Jurkat, Clone E6-1 (cell line): ENCODE measurements around the gene PHLDB2. TPM values are rescaled to one million over a fixed set of nuclear protein-coding genes. Genes with fewer than 3 reads are reported as not detected.
"Not testable (repeated sequence)": the region's sequence is repeated elsewhere in the genome, so short reads cannot be mapped to it uniquely, and the experiment has no call there.

Source experiments
- DNase-seq: peaks from one replicate; pipeline ENCODE4 v3.0.0-alpha.2; 2011; ENCODE audit warnings: low read depth, low spot score
- H3K4me3 ChIP-seq: 2 replicates; pipeline ENCODE4 v1.5.1; 2011; ENCODE audit warnings: mild to moderate bottlenecking, low read length, control low read depth, moderate library complexity
- polyA plus RNA-seq: library from polyadenylated mRNA; unstranded; fragments of >200 nt; gene quantifications from one replicate; pipeline ENCODE4 v1.2.1, GENCODE V29; 2012; ENCODE audit warnings: missing spikeins; ENCODE audit not compliant: insufficient read length, insufficient read depth

The PHLDB2 gene
- 4.0 TPM for polyA plus RNA-seq

- peak within 1 kb of the TSS; percentile 54 for H3K4me3 ChIP-seq
- no peak for DNase-seq
Measured at GRCh38 chr3:111859061-111859973, at the start of gene PHLDB2. Gene PHLDB2, plus strand, starts transcription at chr3:111859265. Its CDS starts 24,813 bp downstream, at chr3:111884078.

- H3K4me3 ChIP-seq, result no peak overlapping the region
- DNase-seq, result no peak
Measured at GRCh38 chr3:111810909-111811308, 48.2 kb upstream of the PHLDB2 start.

GRCh38 chr3:111811811-111812210 is 47.3 kb upstream of the PHLDB2 start:
- no peak overlapping the region for H3K4me3 ChIP-seq
- DNase-seq, result no peak

- H3K4me3 ChIP-seq, result no peak overlapping the region
- DNase-seq, result no peak
Measured at GRCh38 chr3:111812701-111813100, 46.4 kb upstream of the PHLDB2 start.

GRCh38 chr3:111813441-111813840 is 45.6 kb upstream of the PHLDB2 start:
- DNase-seq, result no peak
- H3K4me3 ChIP-seq, result no peak overlapping the region

GRCh38 chr3:111813979-111814378 is 45.1 kb upstream of the PHLDB2 start:
- DNase-seq, result no peak
- H3K4me3 ChIP-seq, result no peak overlapping the region

- DNase-seq, H3K4me3 ChIP-seq: not testable (repeated sequence)
Measured at GRCh38 chr3:111816771-111817170, 42.3 kb upstream of the PHLDB2 start.

- H3K4me3 ChIP-seq, result no peak overlapping the region
- DNase-seq, result no peak
Measured at GRCh38 chr3:111819927-111820326, 39.1 kb upstream of the PHLDB2 start.

- H3K4me3 ChIP-seq, result no peak overlapping the region
- DNase-seq, result no peak
Measured at GRCh38 chr3:111820651-111821050, 38.4 kb upstream of the PHLDB2 start.

- no peak for DNase-seq
Measured at GRCh38 chr3:111821891-111822290, 37.2 kb upstream of the PHLDB2 start.

GRCh38 chr3:111822804-111823203 is 36.3 kb upstream of the PHLDB2 start:
- H3K4me3 ChIP-seq, result no peak overlapping the region
- no peak for DNase-seq

More at GRCh38 chr3:111821891-111822290, 37.2 kb upstream of the PHLDB2 start:
- no peak overlapping the region for H3K4me3 ChIP-seq

GRCh38 chr3:111823341-111823855 is 35.7 kb upstream of the PHLDB2 start:
- DNase-seq, result no peak
- H3K4me3 ChIP-seq, result no peak overlapping the region

GRCh38 chr3:111824351-111824750 is 34.7 kb upstream of the PHLDB2 start:
- H3K4me3 ChIP-seq, result no peak overlapping the region
- no peak for DNase-seq

GRCh38 chr3:111827871-111828270 is 31.2 kb upstream of the PHLDB2 start:
- H3K4me3 ChIP-seq, result no peak overlapping the region

GRCh38 chr3:111828530-111828929 is 30.5 kb upstream of the PHLDB2 start:
- DNase-seq, result no peak
- no peak overlapping the region for H3K4me3 ChIP-seq

More at GRCh38 chr3:111827871-111828270, 31.2 kb upstream of the PHLDB2 start:
- no peak for DNase-seq

- no peak overlapping the region for H3K4me3 ChIP-seq
- DNase-seq, result no peak
Measured at GRCh38 chr3:111829023-111829422, 30.0 kb upstream of the PHLDB2 start.

- H3K4me3 ChIP-seq, result no peak overlapping the region
- DNase-seq, result peak; percentile 67
Measured at GRCh38 chr3:111831840-111832239, 27.2 kb upstream of the PHLDB2 start.

- H3K4me3 ChIP-seq, result no peak overlapping the region
- DNase-seq, result no peak
Measured at GRCh38 chr3:111837112-111837511, 22.0 kb upstream of the PHLDB2 start.

GRCh38 chr3:111838133-111838532 is 20.9 kb upstream of the PHLDB2 start:
- no peak overlapping the region for H3K4me3 ChIP-seq

GRCh38 chr3:111846039-111846438 is 13.0 kb upstream of the PHLDB2 start:
- no peak overlapping the region for H3K4me3 ChIP-seq
- DNase-seq, result no peak

More at GRCh38 chr3:111838133-111838532, 20.9 kb upstream of the PHLDB2 start:
- DNase-seq, result no peak
